NCI-H460 (cell line): ENCODE results near the gene PGAP1. TPM values are rescaled to one million over a fixed set of nuclear protein-coding genes. Genes with fewer than 3 reads are reported as not detected.

Experiments used
- DNase-seq: peaks from one replicate; pipeline ENCODE4 v3.0.0-alpha.2; 2016; ENCODE audit warnings: low read depth; ENCODE audit errors: extremely low read depth
- polyA plus RNA-seq: library from polyadenylated mRNA; depleted of rRNA; stranded (reverse); fragments of >200 nt; gene quantifications from 2 replicates; pipeline ENCODE4 v1.2.3, GENCODE V29; 2014; cell fraction: nucleus; rRNA removed
- total RNA-seq: library from RNA; depleted of rRNA; stranded (reverse); fragments of >200 nt; shearing (Covaris generic); gene quantifications from 2 replicates; pipeline ENCODE4 v1.2.3, GENCODE V29; 2014; rRNA removed

The PGAP1 gene
- total RNA-seq = 11.1 and 13.9 TPM in 2 replicates
- 11.6 and 20.8 TPM in 2 replicates for polyA plus RNA-seq

GRCh38 chr2:196926562-196927375 lies at the start of gene PGAP1:
PGAP1 (minus strand) TSS chr2:196926707; CDS start chr2:196926616, 91 bp downstream.
- peak; percentile 92 for DNase-seq

GRCh38 chr2:196974970-196975369 lies 48.5 kb upstream of the PGAP1 start:
- DNase-seq = no peak

- DNase-seq = no peak
Observed at GRCh38 chr2:196971574-196972279, 45.2 kb upstream of the PGAP1 start.

- DNase-seq = no peak
Observed at GRCh38 chr2:196970099-196970498, 43.6 kb upstream of the PGAP1 start.

GRCh38 chr2:196968516-196968915 lies 42.0 kb upstream of the PGAP1 start:
- DNase-seq = no peak

- DNase-seq = no peak
Observed at GRCh38 chr2:196967775-196968174, 41.3 kb upstream of the PGAP1 start.

GRCh38 chr2:196967116-196967515 lies 40.6 kb upstream of the PGAP1 start:
- DNase-seq = no peak

GRCh38 chr2:196966061-196966460 lies 39.6 kb upstream of the PGAP1 start:
- no peak for DNase-seq

GRCh38 chr2:196965651-196966050 lies 39.1 kb upstream of the PGAP1 start:
- DNase-seq = no peak

GRCh38 chr2:196963961-196964360 lies 37.5 kb upstream of the PGAP1 start:
- no peak for DNase-seq

- DNase-seq = no peak
Observed at GRCh38 chr2:196963043-196963442, 36.5 kb upstream of the PGAP1 start.

GRCh38 chr2:196962325-196962724 lies 35.8 kb upstream of the PGAP1 start:
- no peak for DNase-seq

GRCh38 chr2:196961889-196962288 lies 35.4 kb upstream of the PGAP1 start:
- no peak for DNase-seq

GRCh38 chr2:196959734-196960338 lies 33.3 kb upstream of the PGAP1 start:
- no peak for DNase-seq

- DNase-seq = no peak
Observed at GRCh38 chr2:196959281-196959680, 32.8 kb upstream of the PGAP1 start.

- no peak for DNase-seq
Observed at GRCh38 chr2:196957881-196958525, 31.5 kb upstream of the PGAP1 start.

GRCh38 chr2:196957442-196957841 lies 30.9 kb upstream of the PGAP1 start:
- no peak for DNase-seq

GRCh38 chr2:196956069-196956468 lies 29.6 kb upstream of the PGAP1 start:
- no peak for DNase-seq

GRCh38 chr2:196955036-196955435 lies 28.5 kb upstream of the PGAP1 start:
- no peak for DNase-seq

- no peak for DNase-seq
Observed at GRCh38 chr2:196954001-196954400, 27.5 kb upstream of the PGAP1 start.

GRCh38 chr2:196952936-196953335 lies 26.4 kb upstream of the PGAP1 start:
- no peak for DNase-seq
